ENCODE measurements around the gene OR1S2.

Gene OR1S2

GRCh38 chr11:58199271-58199670 is 4.7 kb downstream of the OR1S2 start:
- in situ Hi-C loops (cut with HindIII; ENCODE audit: low pct_ligation_motif_present, low sequenced_read_pairs): no loop called here
- no peak overlapping the region for H3K27ac ChIP-seq
- H3K27me3 ChIP-seq (replicated peaks): no peaks in the 10 kb centered on the region
- no peak overlapping the region for H3K4me3 ChIP-seq (ENCODE audit: low read depth, low read length)
- H3K36me3 ChIP-seq (replicated peaks): no peaks in the 10 kb centered on the region
- no peak for TF ChIP-seq CTCF (IDR thresholded peaks at IDR 0.05; ENCODE audit: low read depth, low read length, missing control alignments)
- no peak for DNase-seq

GRCh38 chr11:58195939-58196338 is 8.0 kb downstream of the OR1S2 start:
- H3K4me3 ChIP-seq (ENCODE audit: low read depth, low read length): no peak overlapping the region
- in situ Hi-C loops (cut with HindIII; ENCODE audit: low pct_ligation_motif_present, low sequenced_read_pairs): no loop called here

GRCh38 chr11:58193391-58193790 is 10.6 kb downstream of the OR1S2 start:
- TF ChIP-seq CTCF (IDR thresholded peaks at IDR 0.05; ENCODE audit: low read depth, low read length, missing control alignments): no peak
- Histone ChIP-seq H3K4me3 (ENCODE audit: low read depth, low read length) (no peak overlapping the region), H3K36me3 (replicated peaks) (no peaks in the 10 kb centered on the region), H3K27ac (no peak overlapping the region), H3K27me3 (replicated peaks) (no peaks in the 10 kb centered on the region)
- DNase-seq: no peak
- in situ Hi-C loops (cut with HindIII; ENCODE audit: low pct_ligation_motif_present, low sequenced_read_pairs): no loop called here

More at GRCh38 chr11:58195939-58196338, 8.0 kb downstream of the OR1S2 start:
- no peak for TF ChIP-seq CTCF (IDR thresholded peaks at IDR 0.05; ENCODE audit: low read depth, low read length, missing control alignments)
- no peaks in the 10 kb centered on the region for H3K36me3 ChIP-seq (replicated peaks)
- no peak for DNase-seq
- H3K27me3 ChIP-seq (replicated peaks): no peaks in the 10 kb centered on the region
- H3K27ac ChIP-seq: no peak overlapping the region

- no peak overlapping the region for H3K4me3 ChIP-seq (ENCODE audit: low read depth, low read length)
- TF ChIP-seq CTCF (IDR thresholded peaks at IDR 0.05; ENCODE audit: low read depth, low read length, missing control alignments): no peak
- H3K27ac ChIP-seq: no peak overlapping the region
- H3K27me3 ChIP-seq (replicated peaks): no peaks in the 10 kb centered on the region
- no peak for DNase-seq
- H3K36me3 ChIP-seq (replicated peaks): no peaks in the 10 kb centered on the region
- in situ Hi-C loops (cut with HindIII; ENCODE audit: low pct_ligation_motif_present, low sequenced_read_pairs): no loop called here
Measured at GRCh38 chr11:58192229-58192628, 11.7 kb downstream of the OR1S2 start.

GRCh38 chr11:58188770-58189169 is 15.2 kb downstream of the OR1S2 start, which contains the start of gene OR9Q2:
Gene OR9Q2 (plus strand): TSS chr11:58189070. CDS start chr11:58190491, 1,421 bp downstream.
- H3K27ac ChIP-seq: no peak within 1 kb of the TSS
- DNase-seq: no peak
- in situ Hi-C loops (cut with HindIII; ENCODE audit: low pct_ligation_motif_present, low sequenced_read_pairs): no loop called here
- H3K4me3 ChIP-seq (ENCODE audit: low read depth, low read length): no peak within 1 kb of the TSS
- TF ChIP-seq CTCF (IDR thresholded peaks at IDR 0.05; ENCODE audit: low read depth, low read length, missing control alignments): no peak
- H3K36me3 ChIP-seq (replicated peaks): no peaks in the 10 kb centered on the region
- H3K27me3 ChIP-seq (replicated peaks): no peaks in the 10 kb centered on the region

- in situ Hi-C loops (cut with HindIII; ENCODE audit: low pct_ligation_motif_present, low sequenced_read_pairs): no loop called here
- no peak overlapping the region for H3K4me3 ChIP-seq (ENCODE audit: low read depth, low read length)
- no peaks in the 10 kb centered on the region for H3K36me3 ChIP-seq (replicated peaks)
- no peak overlapping the region for H3K27ac ChIP-seq
- TF ChIP-seq CTCF (IDR thresholded peaks at IDR 0.05; ENCODE audit: low read depth, low read length, missing control alignments): no peak
- no peaks in the 10 kb centered on the region for H3K27me3 ChIP-seq (replicated peaks)
- DNase-seq: no peak
Measured at GRCh38 chr11:58186938-58187337, 17.0 kb downstream of the OR1S2 start.

Data from brain microvascular endothelial cell (primary cell).